Medulla oblongata (tissue), 1 donor: ENCODE data around the gene MMP2.
A peak's percentile ranks its signal among the peaks of the same experiment; 100 is the strongest.

Source experiments
- DNase-seq: peaks from one replicate; pipeline ENCODE4 v3.0.0-alpha.2; 2015; ENCODE audit errors: extremely low spot score

The MMP2 gene

DNA sequence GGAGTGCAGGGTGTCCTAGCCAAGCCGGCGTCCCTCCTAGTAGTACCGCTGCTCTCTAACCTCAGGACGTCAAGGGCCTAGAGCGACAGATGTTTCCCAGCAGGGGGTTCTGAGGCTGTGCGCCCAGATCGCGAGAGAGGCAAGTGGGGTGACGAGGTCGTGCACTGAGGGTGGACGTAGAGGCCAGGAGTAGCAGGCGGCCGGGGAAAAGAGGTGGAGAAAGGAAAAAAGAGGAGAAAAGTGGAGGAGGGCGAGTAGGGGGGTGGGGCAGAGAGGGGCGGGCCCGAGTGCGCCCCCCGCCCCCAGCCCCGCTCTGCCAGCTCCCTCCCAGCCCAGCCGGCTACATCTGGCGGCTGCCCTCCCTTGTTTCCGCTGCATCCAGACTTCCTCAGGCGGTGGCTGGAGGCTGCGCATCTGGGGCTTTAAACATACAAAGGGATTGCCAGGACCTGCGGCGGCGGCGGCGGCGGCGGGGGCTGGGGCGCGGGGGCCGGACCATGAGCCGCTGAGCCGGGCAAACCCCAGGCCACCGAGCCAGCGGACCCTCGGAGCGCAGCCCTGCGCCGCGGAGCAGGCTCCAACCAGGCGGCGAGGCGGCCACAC is at the start of gene MMP2:
Gene MMP2, plus strand, starts transcription at position 372 of the 603 bp plus-strand sequence. CDS start 282 bp downstream, outside the sequence.
- DNase-seq = no peak

DNA sequence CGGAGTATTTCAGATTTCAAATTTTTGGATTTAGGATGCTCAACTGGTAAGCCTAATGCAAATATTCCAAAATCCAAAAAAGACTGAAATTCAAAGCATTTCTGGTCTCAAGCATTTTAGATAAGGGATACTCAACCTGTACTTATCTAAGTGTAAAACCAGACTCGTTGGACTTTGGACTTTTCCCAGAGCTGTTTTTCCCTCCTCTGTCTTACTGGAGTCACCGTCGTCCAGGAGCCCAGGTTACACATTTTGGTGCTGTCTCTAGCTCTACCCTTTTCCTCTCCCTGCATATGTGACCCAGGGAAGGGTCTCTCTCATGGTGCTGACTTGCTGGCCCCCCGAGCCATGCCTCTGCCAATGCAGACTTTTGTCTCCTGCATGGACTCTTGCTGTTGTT is 46.0 kb upstream of the MMP2 start:
- DNase-seq = no peak

DNA sequence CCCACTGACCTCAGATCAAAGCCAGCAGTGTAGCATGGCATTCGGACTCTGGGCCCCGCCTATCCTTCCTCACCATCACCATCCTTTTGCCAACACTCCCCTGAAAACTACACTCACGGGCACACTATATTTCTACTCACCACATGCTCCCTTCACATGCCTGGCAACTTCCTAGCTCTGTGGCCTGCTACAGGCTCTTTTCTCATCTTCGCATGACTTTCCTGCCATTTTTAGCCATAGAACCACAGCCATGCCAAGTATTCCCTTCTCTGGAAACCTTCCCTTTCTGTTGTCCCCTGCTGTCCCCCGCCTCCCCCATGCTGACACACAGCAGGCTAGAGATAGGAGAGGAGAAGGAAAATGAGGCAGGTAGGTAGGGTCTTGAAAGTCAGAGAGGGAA is 45.5 kb upstream of the MMP2 start:
- DNase-seq = no peak

- DNase-seq = no peak
These were observed 45.0 kb upstream of the MMP2 start for GRCh38 chr16:55434000-55434399.

DNA sequence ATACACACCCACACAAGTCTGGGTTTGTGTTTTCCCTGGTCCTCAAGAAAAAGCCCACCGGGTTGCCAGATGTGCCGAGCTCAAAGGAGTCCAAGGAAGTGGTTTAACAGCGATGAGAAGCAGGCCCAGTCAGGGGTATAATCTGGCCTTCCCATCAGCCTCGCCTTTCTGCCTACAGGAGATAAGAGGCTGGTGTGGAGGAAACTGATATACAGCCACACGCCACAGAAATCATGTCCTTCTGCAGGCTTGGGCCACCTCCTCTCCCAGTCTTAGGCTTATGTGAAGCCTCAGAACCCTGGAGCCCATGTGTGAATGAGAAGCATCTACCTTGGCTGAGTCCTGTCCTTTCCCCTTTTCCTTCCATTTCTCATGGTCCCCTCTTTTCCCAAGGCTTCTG is 43.6 kb upstream of the MMP2 start:
- DNase-seq = no peak

DNA sequence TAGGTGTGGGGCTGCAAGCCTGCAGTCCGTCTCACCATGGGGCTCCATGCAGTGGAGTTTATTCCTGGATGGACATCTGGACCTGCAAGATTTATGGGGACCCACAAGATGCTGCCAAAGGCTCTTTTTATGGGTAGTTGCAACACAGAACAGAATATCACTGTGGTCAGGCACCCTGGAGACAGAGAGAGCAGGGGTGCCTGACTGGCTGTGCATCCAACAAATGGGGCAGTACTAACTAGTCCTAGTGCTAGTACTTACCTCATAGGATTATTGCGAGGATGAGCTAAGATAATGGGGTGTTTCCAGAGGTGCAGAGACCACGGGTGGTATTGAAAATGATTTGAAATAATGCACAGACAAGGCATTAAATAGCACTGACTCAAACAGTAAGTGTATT is 42.4 kb upstream of the MMP2 start:
- DNase-seq = no peak

GRCh38 chr16:55437625-55438024 is 41.4 kb upstream of the MMP2 start:
- no peak for DNase-seq

DNA sequence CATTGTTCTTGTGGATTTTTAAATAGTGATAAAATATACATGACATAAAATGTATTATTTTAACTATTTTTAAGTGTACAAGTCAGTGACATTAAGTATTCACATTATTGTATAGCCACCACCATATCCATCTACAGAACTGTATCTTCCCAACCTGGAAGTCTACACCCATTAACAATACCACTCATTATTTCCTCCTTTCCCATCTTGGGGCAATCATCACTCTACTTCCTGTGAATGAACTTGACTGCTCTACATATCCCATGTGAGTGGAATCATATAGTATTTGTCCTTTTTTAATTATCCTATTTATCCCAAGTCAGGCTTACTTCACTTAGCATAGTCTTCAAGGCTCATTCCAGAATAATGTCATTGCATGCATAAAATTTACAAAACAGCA is 40.7 kb upstream of the MMP2 start:
- no peak for DNase-seq

- no peak for DNase-seq
These were observed 39.8 kb upstream of the MMP2 start for GRCh38 chr16:55439101-55439690.

DNA sequence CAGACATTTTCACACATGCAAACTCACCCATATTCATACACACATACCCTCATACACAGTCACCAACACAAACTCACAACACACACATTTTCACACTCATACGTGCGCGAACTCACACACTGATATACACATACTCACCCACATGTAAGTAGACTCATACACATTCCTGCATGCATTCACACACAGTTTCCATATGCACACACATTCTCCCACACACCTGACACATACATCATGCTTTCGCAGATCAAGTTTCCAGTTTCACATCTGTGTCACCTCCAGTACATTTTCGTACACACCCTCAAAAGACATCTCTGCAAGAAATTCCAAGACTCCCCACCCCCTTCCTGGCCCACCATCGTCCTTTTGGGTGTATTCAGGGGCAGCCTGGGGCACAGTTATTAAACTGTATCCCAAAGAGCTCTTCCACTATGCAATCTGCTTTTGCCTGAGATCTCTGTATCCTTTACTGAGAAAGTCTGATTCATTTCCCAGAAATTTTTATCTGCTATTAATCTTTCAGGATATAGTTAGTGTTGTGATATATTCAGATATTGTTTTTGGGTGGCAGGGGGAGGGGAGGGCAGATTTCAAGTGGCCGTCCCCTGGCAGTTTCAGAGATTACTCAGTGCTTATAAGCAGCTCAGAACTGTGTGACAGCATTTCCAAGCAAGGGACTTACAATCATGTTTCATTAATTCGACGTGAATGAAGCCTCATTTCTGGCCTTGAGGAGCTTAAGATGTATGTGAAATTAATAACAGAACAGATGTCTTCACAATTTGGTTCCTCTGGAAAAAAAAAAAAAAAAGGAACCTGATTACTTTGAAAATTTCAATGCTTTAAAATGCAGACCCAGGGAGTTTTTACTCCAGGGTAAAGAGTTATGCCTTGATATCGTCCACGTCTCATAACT is 35.3 kb upstream of the MMP2 start:
- DNase-seq = no peak

DNA sequence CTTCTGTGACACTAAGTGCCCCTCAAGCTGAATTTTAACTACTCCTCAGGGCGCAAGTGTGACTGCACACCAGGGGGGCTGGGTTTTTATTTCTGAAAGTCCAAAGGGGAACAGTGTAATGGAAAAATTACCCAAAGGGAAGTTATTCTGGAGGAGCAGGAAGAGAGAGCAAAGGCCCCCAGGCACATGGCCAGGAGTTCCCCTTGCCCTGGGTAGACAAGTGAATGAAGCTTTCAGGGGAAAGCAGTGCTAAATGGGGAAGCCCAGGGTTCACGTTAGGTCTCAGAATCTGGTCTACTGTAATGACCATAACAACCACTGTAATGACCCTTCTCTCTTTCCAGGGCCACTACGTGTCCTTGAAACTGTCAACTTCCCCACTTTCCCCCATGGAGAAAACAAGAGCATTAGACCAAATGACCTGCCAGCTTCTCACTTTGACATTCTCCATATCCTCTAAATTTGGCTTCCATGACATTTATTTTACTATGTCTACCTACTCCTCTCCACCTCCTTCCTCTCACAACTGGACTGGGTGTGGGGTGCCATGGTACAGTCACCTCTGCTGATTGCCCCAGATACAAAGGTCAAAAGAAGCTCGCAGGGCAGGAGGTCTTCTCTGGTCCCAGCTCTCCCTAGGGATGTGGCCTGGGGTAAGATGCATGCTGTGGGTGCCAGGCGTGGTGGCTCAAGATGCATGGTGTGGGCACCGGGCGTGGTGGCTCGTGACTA is 34.1 kb upstream of the MMP2 start:
- DNase-seq = peak; percentile 81

- no peak for DNase-seq
These were observed 31.8 kb upstream of the MMP2 start for GRCh38 chr16:55447231-55447630.

- DNase-seq = no peak
These were observed 26.0 kb upstream of the MMP2 start for GRCh38 chr16:55452996-55453395.

GRCh38 chr16:55453909-55454308 is 25.1 kb upstream of the MMP2 start:
- peak; percentile 16 for DNase-seq

DNA sequence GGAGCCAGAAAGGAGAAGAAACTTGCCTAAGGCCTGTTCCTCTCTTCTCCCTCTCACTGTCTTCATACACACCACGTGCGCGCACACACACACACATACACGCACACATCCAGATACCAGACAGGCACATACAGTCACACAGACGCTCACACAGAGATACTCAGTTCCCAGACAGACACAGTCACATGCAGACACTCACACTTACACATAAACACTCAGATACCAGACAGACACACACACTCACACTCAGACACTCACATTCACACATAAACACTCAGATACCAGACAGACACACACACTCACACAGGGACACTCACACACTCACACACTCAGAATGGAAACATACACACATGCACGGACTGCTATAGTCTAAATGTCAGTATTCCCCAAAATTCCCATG is 24.1 kb upstream of the MMP2 start:
- no peak for DNase-seq

- no peak for DNase-seq
These were observed 16.8 kb upstream of the MMP2 start for GRCh38 chr16:55462241-55462640.

GRCh38 chr16:55464375-55464774 is 14.6 kb upstream of the MMP2 start:
- no peak for DNase-seq

- peak; percentile 94 for DNase-seq
These were observed 13.7 kb upstream of the MMP2 start for GRCh38 chr16:55465077-55465896.

- no peak for DNase-seq
These were observed 12.8 kb upstream of the MMP2 start for GRCh38 chr16:55466209-55466608.

GRCh38 chr16:55467898-55468297 is 11.1 kb upstream of the MMP2 start:
- DNase-seq = no peak

GRCh38 chr16:55468352-55468990 is 10.5 kb upstream of the MMP2 start:
- no peak for DNase-seq
